H9 (cell line): Measurements from ENCODE around the gene FAM184A. TPM values are rescaled to one million over a fixed set of nuclear protein-coding genes. Genes with fewer than 3 reads are reported as not detected.

ENCODE experiments used
- DNase-seq: peaks from one replicate; pipeline ENCODE4 v3.0.0-alpha.2; 2017
- H2AFZ ChIP-seq: one replicate; pipeline ENCODE4 v1.6.1; 2013; ENCODE audit warnings: mild to moderate bottlenecking, low read length, control low read depth, moderate library complexity
- H2AK5ac ChIP-seq: 2 replicates; pipeline ENCODE4 v1.6.1; 2013; ENCODE audit warnings: low read length, control low read depth, mixed read lengths; ENCODE audit not compliant: insufficient read length
- H2BK120ac ChIP-seq: one replicate; pipeline ENCODE4 v1.6.1; 2013; ENCODE audit warnings: low read depth, mild to moderate bottlenecking, low read length, control low read depth, inconsistent platforms; ENCODE audit not compliant: poor library complexity, severe bottlenecking
- H2BK12ac ChIP-seq: 2 replicates; pipeline ENCODE4 v1.6.1; 2013; ENCODE audit warnings: low read length, control low read depth, mixed read lengths, low read depth; ENCODE audit not compliant: insufficient read length
- H2BK15ac ChIP-seq: 2 replicates; pipeline ENCODE4 v1.6.1; 2013; ENCODE audit warnings: low read depth, low read length, control low read depth
- H2BK20ac ChIP-seq: one replicate; pipeline ENCODE4 v1.6.1; 2013; ENCODE audit warnings: low read depth, mild to moderate bottlenecking, low read length, control low read depth, inconsistent platforms; ENCODE audit not compliant: poor library complexity, severe bottlenecking
- H2BK5ac ChIP-seq: 2 replicates; pipeline ENCODE4 v1.6.1; 2013; ENCODE audit warnings: low read length, control low read depth, mixed read lengths; ENCODE audit not compliant: insufficient read length
- H3K14ac ChIP-seq: 2 replicates; pipeline ENCODE4 v1.6.1; 2013; ENCODE audit warnings: low read length, control low read depth; ENCODE audit not compliant: insufficient read depth
- H3K18ac ChIP-seq: 2 replicates; pipeline ENCODE4 v1.6.1; 2013; ENCODE audit warnings: low read depth, mild to moderate bottlenecking, mixed read lengths, low read length, control low read depth; ENCODE audit not compliant: insufficient read length
- H3K23ac ChIP-seq: 2 replicates; pipeline ENCODE4 v1.6.1; 2013; ENCODE audit warnings: low read length, control low read depth, mixed read lengths, low read depth; ENCODE audit not compliant: insufficient read length
- H3K23me2 ChIP-seq: 2 replicates; pipeline ENCODE4 v1.6.1; 2013; ENCODE audit warnings: low read depth, mild to moderate bottlenecking, mixed read lengths, low read length, control low read depth; ENCODE audit not compliant: insufficient read length, poor library complexity, severe bottlenecking
- H3K27ac ChIP-seq: 2 replicates; pipeline ENCODE4 v1.5.1; 2013; ENCODE audit warnings: low read length, control low read depth, mixed read lengths, low read depth; ENCODE audit not compliant: insufficient read length
- H3K27me3 ChIP-seq: 2 replicates; pipeline ENCODE4 v1.6.1; 2013; ENCODE audit warnings: low read length, control low read depth, inconsistent platforms; ENCODE audit not compliant: insufficient read depth
- H3K4ac ChIP-seq: 2 replicates; pipeline ENCODE4 v1.6.1; 2013; ENCODE audit warnings: low read depth, mild to moderate bottlenecking, control low read depth, inconsistent platforms, low read length, moderate library complexity
- H3K4me1 ChIP-seq: 2 replicates; pipeline ENCODE4 v1.6.1; 2013; ENCODE audit warnings: low read length, control low read depth, inconsistent platforms; ENCODE audit not compliant: insufficient read depth
- H3K4me2 ChIP-seq: 2 replicates; pipeline ENCODE4 v1.6.1; 2013; ENCODE audit warnings: low read length, control low read depth, mixed read lengths; ENCODE audit not compliant: insufficient read length, insufficient read depth
- H3K56ac ChIP-seq: 2 replicates; pipeline ENCODE4 v1.6.1; 2013; ENCODE audit warnings: low read depth, mild to moderate bottlenecking, mixed read lengths, low read length, control low read depth; ENCODE audit not compliant: insufficient read length
- H3K79me1 ChIP-seq: 2 replicates; pipeline ENCODE4 v1.6.1; 2013; ENCODE audit warnings: low read depth, mild to moderate bottlenecking, moderate library complexity, low read length, control low read depth, inconsistent platforms; ENCODE audit not compliant: insufficient read depth, poor library complexity, severe bottlenecking
- H3K79me2 ChIP-seq: 2 replicates; pipeline ENCODE4 v1.6.1; 2013; ENCODE audit warnings: low read length, control low read depth, inconsistent platforms; ENCODE audit not compliant: insufficient read depth
- H3K9ac ChIP-seq: 2 replicates; pipeline ENCODE4 v1.6.1; 2013; ENCODE audit warnings: low read length, control low read depth, mixed read lengths; ENCODE audit not compliant: insufficient read length; ENCODE audit errors: extremely low read depth
- H3K9me3 ChIP-seq: one replicate; pipeline ENCODE4 v1.6.1; 2013; ENCODE audit warnings: low read depth, low read length, inconsistent platforms; ENCODE audit not compliant: control insufficient read depth
- H3T11ph ChIP-seq: one replicate; pipeline ENCODE4 v1.6.1; 2013; ENCODE audit warnings: mild to moderate bottlenecking, low read length, control low read depth, inconsistent platforms
- H4K20me1 ChIP-seq: one replicate; pipeline ENCODE4 v1.6.1; 2013; ENCODE audit not compliant: control insufficient read depth, insufficient read length, insufficient read depth
- H4K5ac ChIP-seq: 2 replicates; pipeline ENCODE4 v1.6.1; 2013; ENCODE audit warnings: low read depth, mild to moderate bottlenecking, mixed read lengths, low read length, control low read depth; ENCODE audit not compliant: insufficient read length
- H4K8ac ChIP-seq: replicated peaks from 2 replicates; pipeline ENCODE4 v1.6.1; 2013; ENCODE audit warnings: low read length, control low read depth, mixed read lengths, low read depth; ENCODE audit not compliant: insufficient read length
- H4K91ac ChIP-seq: 2 replicates; pipeline ENCODE4 v1.6.1; 2013; ENCODE audit warnings: low read depth, mild to moderate bottlenecking, moderate library complexity, mixed read lengths, low read length, control low read depth; ENCODE audit not compliant: insufficient read length
- H3K27ac Mint-ChIP-seq, 3 experiments: 2 replicates in 2 of 3; 3 replicates in 1 of 3; pipeline ENCODE4 v1.8.0; 2020 to 2021; ENCODE audit warnings: mixed read lengths in 3 of 3, mild to moderate bottlenecking in 1 of 3, moderate library complexity in 1 of 3
- H3K27me3 Mint-ChIP-seq: 2 replicates; pipeline ENCODE4 v1.8.0; 2021; ENCODE audit warnings: low read depth, mild to moderate bottlenecking, moderate library complexity, mixed read lengths
- H3K36me3 Mint-ChIP-seq, 3 experiments: 2 replicates in 2 of 3; 3 replicates in 1 of 3; pipeline ENCODE4 v1.8.0; 2020 to 2021; ENCODE audit warnings: low read depth in 3 of 3, mixed read lengths in 3 of 3; ENCODE audit not compliant: insufficient read depth in 1 of 3
- H3K4me1 Mint-ChIP-seq, 2 experiments: 2 replicates each; pipeline ENCODE4 v1.8.0; 2020; ENCODE audit warnings: mixed read lengths in 2 of 2
- H3K4me3 Mint-ChIP-seq, 2 experiments: 2 replicates in 1 of 2; 3 replicates in 1 of 2; pipeline ENCODE4 v1.8.0; 2020 to 2021; ENCODE audit warnings: mild to moderate bottlenecking in 2 of 2, mixed read lengths in 2 of 2, moderate library complexity in 1 of 2
- H3K9me3 Mint-ChIP-seq, 2 experiments: 2 replicates in 1 of 2; 3 replicates in 1 of 2; pipeline ENCODE4 v1.8.0; 2020; ENCODE audit warnings: mild to moderate bottlenecking in 2 of 2, mixed read lengths in 2 of 2, moderate library complexity in 1 of 2
- CTCF ChIP-seq: fragments of 200-600 bp; sonication (generic); conservative IDR thresholded peaks from 3 replicates; pipeline ENCODE4 v1.8.0; 2021; ENCODE audit warnings: antibody characterized with exemption, mild to moderate bottlenecking
- WGBS: extraction: QIAGEN DNeasy Blood & Tissue Kit; methylation state at CpG from one replicate; pipeline ENCODE4 v1.1.7; 2013; ENCODE audit warnings: missing lambda C conversion rate, low lambda C conversion rate, mixed read lengths; ENCODE audit not compliant: insufficient read length; ENCODE audit errors: extremely low coverage; 5-methylcytosine and 5-hydroxymethylcytosine counted together
- total RNA-seq: library from RNA; stranded (reverse); gene quantifications from 2 replicates; pipeline ENCODE4 v1.2.1, GENCODE V29; 2021

The FAM184A gene
- total RNA-seq, 1 experiment from 2014 or later: 11.4 TPM

GRCh38 chr6:118965371-118965770, 113.1 kb downstream of the FAM184A start:
- no peak overlapping the region for H3T11ph ChIP-seq
- no peak overlapping the region for H3K18ac ChIP-seq
- TF ChIP-seq CTCF: no peak
- H2BK120ac ChIP-seq: no peak overlapping the region
- no peak overlapping the region for H2BK15ac ChIP-seq
- H2BK20ac ChIP-seq: no peak overlapping the region
- Mint-ChIP-seq H3K4me1 (peaks cover 0 to 2% of the 10 kb centered on the region in 2 experiments; a peak in 1 of 4 replicates), H3K4me3 (no peak overlapping the region), H3K27me3 (no peaks in the 10 kb centered on the region), H3K27ac (no peak overlapping the region), H3K9me3 (no peaks in the 10 kb centered on the region), H3K36me3 (peaks cover 0 to 2% (median 0%) of the 10 kb centered on the region in 3 experiments; a peak in 2 of 7 replicates)
- no peaks in the 10 kb centered on the region for H3K79me2 ChIP-seq
- no peak overlapping the region for H3K4me2 ChIP-seq
- H2AFZ ChIP-seq: no peak overlapping the region
- H4K91ac ChIP-seq: no peak overlapping the region
- no peaks in the 10 kb centered on the region for H4K20me1 ChIP-seq
- H3K27me3 ChIP-seq: no peaks in the 10 kb centered on the region
- H2BK5ac ChIP-seq: no peak overlapping the region
- DNase-seq: no peak
- no peak overlapping the region for H3K56ac ChIP-seq
- H3K14ac ChIP-seq: no peak overlapping the region
- no CpG with 5 or more reads among the region's 3 CpGs for WGBS
- H4K5ac ChIP-seq: no peak overlapping the region
- H3K9me3 ChIP-seq: no peaks in the 10 kb centered on the region
- no peaks in the 10 kb centered on the region for H3K79me1 ChIP-seq
- no peak overlapping the region for H4K8ac ChIP-seq
- H3K27ac ChIP-seq: no peak overlapping the region
- no peak overlapping the region for H3K4ac ChIP-seq
- H2BK12ac ChIP-seq: no peak overlapping the region
- no peaks in the 10 kb centered on the region for H3K23me2 ChIP-seq
- H3K4me1 ChIP-seq: no peaks in the 10 kb centered on the region
- no peak overlapping the region for H3K9ac ChIP-seq
- no peak overlapping the region for H2AK5ac ChIP-seq
- no peak overlapping the region for H3K23ac ChIP-seq
